Esophagus (tissue), 2 donors: ENCODE measurements around the gene MAN1C1. TPM values are rescaled to one million over a fixed set of nuclear protein-coding genes. Genes with fewer than 3 reads are reported as not detected.

Experiments
- H3K27ac ChIP-seq, 2 donors: one replicate each; pipeline ENCODE4 v1.5.1; 2013; ENCODE audit warnings: low read depth in 2 of 2, mild to moderate bottlenecking in 2 of 2, inconsistent platforms in 1 of 2, low read length in 1 of 2, moderate library complexity in 1 of 2
- H3K27me3 ChIP-seq, 2 donors: one replicate each; pipeline ENCODE4 v1.6.1; 2013; ENCODE audit warnings: low read length in 2 of 2, control low read depth in 1 of 2, mild to moderate bottlenecking in 1 of 2; ENCODE audit not compliant: insufficient read depth in 2 of 2, control insufficient read depth in 1 of 2
- H3K36me3 ChIP-seq, 2 donors: one replicate each; pipeline ENCODE4 v1.6.1; 2013; ENCODE audit warnings: low read length in 1 of 2; ENCODE audit not compliant: control insufficient read depth in 2 of 2, insufficient read depth in 2 of 2
- H3K4me1 ChIP-seq, 2 donors: one replicate each; pipeline ENCODE4 v1.6.1; 2013; ENCODE audit warnings: low read length in 1 of 2; ENCODE audit not compliant: control insufficient read depth in 2 of 2, insufficient read depth in 2 of 2
- H3K4me3 ChIP-seq, 2 donors: one replicate each; pipeline ENCODE4 v1.5.1; 2013; ENCODE audit warnings: low read length in 2 of 2, mild to moderate bottlenecking in 2 of 2, low read depth in 1 of 2, moderate library complexity in 1 of 2
- H3K9me3 ChIP-seq, 2 donors: one replicate each; pipeline ENCODE4 v1.6.1; 2013; ENCODE audit warnings: mild to moderate bottlenecking in 2 of 2, low read depth in 1 of 2, low read length in 1 of 2, moderate library complexity in 1 of 2; ENCODE audit not compliant: control insufficient read depth in 2 of 2, insufficient read depth in 1 of 2
- WGBS, 2 donors: extraction: QIAGEN DNeasy Blood & Tissue Kit; methylation state at CpG; one replicate each; pipeline ENCODE4 v1.1.7; 2013; 5-methylcytosine and 5-hydroxymethylcytosine counted together
- polyA plus RNA-seq, 2 donors: library from polyadenylated mRNA; stranded (reverse); fragments of 200-250 nt; gene quantifications; one replicate each; pipeline ENCODE4 v1.2.3, GENCODE V29; 2013
- donor health status: healthy with polysubstance abuse.
- donor health status: Bipolar disorder and iron deficiency.

MAN1C1 gene
- polyA plus RNA-seq, 2 donors: 2.4 to 3.7 TPM

DNA sequence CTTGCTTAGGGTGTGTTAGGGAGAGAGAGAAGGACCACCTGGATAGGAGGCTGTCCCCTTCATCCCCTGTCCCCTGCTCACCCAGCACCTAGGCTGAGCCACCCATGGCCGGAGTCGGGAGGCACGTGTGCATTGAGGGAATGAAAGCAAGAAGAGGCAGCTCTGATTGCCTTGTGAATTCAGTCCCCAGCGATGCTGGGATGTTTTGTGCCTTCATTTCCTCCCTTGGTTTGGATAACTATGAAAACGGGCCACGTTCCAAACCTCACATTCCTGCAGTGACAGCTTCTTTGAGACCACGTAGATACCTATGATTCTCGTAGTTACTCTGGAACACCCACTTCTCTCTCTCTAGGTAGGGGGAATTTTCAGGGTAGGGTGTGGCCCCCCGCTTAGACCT, 67.1 kb downstream of the MAN1C1 start:
- H3K36me3 ChIP-seq: peaks cover 0 to 2% of the 10 kb centered on the region in 2 donors
- H3K4me3 ChIP-seq: no peak overlapping the region
- no peaks in the 10 kb centered on the region for H3K4me1 ChIP-seq
- 56 to 66% methylated on average over 9 of the region's 9 CpGs for WGBS, 2 donors
- no peaks in the 10 kb centered on the region for H3K27me3 ChIP-seq
- H3K9me3 ChIP-seq: no peaks in the 10 kb centered on the region
- no peak overlapping the region for H3K27ac ChIP-seq

DNA sequence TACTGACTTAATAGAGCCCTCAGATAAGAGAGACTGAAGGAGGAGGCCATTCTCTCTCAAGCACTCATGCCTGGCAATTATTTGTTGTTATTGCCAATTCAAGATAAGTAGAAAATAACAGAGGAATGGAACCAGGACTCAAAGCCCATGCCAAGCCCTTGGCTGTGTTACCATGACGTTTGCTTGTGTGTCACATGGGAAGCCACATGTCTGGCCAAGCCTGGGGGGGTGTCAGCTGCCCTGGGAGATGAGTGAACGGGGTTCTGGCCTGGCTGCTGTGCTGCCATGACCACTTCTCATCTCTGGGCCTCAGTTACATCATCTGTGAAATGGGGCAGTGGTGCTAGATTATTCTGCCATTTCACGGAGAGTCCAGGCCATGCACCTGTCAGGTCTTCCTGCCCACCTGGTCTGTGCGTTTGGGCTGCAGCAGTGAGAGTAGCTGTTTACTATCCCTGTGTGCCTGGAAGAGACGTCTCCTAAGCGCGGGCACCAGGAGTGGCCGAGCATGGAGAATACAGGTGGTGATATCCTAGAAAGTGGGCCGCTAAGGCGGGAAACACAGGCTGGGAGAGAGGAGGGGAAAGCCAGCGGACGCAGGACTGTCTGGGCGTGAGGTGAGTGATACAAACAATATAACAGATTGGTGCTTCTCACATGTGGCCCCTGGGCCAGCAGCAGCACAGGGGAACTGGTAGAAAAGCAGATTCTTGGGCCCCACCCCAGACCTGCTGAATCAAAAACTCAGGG, 67.8 kb downstream of the MAN1C1 start:
- Histone ChIP-seq H3K4me1 (no peaks in the 10 kb centered on the region), H3K36me3 (peaks cover 0 to 2% of the 10 kb centered on the region in 2 donors), H3K4me3 (no peak overlapping the region), H3K27me3 (no peaks in the 10 kb centered on the region), H3K9me3 (no peaks in the 10 kb centered on the region), H3K27ac (no peak overlapping the region)
- 87 to 90% methylated on average over 13 of the region's 13 CpGs for WGBS, 2 donors

DNA sequence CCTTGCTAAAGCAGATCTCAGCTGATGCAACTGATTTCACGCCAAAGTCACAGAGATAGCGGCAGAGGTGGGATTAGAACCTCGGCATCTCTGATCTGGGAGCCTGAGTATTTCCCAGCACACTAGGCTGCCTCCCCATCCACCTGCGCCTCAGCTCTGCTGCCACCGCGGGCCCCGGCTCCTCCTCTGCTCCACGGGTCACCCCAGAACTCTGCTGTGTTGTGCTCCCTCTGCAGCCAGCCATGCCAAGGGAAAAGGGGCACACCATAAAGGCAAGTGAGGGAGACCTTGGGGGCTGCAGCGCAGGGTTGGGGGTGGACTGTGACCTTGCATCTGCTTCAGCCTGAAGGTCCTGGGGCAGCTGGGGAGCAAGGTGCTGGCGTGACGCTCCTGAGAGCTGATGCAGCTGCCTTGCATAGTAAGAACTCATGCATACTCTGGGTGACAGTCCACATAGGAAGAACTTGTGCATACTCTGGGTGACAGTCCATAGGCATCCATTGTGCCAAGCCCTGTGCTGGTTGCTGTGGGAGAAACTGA, 68.7 kb downstream of the MAN1C1 start:
- WGBS, 2 donors: 90 to 95% methylated on average over 11 of the region's 11 CpGs
- H3K4me3 ChIP-seq: no peak overlapping the region
- H3K27ac ChIP-seq: no peak overlapping the region
- no peaks in the 10 kb centered on the region for H3K27me3 ChIP-seq
- H3K4me1 ChIP-seq: no peaks in the 10 kb centered on the region
- H3K36me3 ChIP-seq: peaks cover 0 to 2% of the 10 kb centered on the region in 2 donors
- no peaks in the 10 kb centered on the region for H3K9me3 ChIP-seq

DNA sequence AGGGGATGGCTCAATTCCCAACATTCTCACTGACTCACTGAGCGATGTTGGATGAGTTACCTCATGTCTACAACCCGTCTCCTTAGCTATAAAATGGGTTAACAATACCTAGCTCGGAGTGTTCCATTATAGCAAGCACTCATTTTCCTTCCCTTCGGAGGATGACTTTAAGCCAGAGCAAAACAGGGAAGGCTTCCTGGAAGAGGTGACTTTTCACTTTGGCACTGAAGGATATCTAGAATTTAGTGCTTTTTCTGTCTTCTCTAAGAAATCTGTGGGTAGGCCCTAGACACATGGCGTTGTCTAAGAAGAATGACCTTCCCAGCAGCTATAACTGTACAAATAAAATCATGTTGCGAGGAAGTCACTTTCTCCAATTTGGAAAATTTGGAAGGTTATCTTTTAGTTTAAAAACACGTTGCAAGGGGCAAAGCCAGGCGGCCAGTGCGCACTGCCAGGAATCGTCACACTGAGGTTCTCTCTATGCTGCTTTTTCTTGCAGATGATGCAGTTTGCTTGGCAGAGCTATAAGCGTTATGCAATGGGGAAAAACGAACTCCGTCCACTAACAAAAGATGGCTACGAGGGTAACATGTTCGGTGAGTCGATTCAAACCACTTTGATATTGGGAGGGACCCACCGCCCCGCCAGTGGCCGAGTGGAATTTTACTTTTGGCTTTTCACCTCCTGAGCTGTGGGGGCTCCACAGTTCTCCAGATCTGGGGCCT, 69.5 kb downstream of the MAN1C1 start:
- no peak overlapping the region for H3K4me3 ChIP-seq
- H3K9me3 ChIP-seq: no peaks in the 10 kb centered on the region
- H3K4me1 ChIP-seq: no peaks in the 10 kb centered on the region
- 89 to 95% methylated on average over 19 of the region's 19 CpGs for WGBS, 2 donors
- H3K27ac ChIP-seq: no peak overlapping the region
- H3K27me3 ChIP-seq: no peaks in the 10 kb centered on the region
- H3K36me3 ChIP-seq: peaks cover 0 to 2% of the 10 kb centered on the region in 2 donors

DNA sequence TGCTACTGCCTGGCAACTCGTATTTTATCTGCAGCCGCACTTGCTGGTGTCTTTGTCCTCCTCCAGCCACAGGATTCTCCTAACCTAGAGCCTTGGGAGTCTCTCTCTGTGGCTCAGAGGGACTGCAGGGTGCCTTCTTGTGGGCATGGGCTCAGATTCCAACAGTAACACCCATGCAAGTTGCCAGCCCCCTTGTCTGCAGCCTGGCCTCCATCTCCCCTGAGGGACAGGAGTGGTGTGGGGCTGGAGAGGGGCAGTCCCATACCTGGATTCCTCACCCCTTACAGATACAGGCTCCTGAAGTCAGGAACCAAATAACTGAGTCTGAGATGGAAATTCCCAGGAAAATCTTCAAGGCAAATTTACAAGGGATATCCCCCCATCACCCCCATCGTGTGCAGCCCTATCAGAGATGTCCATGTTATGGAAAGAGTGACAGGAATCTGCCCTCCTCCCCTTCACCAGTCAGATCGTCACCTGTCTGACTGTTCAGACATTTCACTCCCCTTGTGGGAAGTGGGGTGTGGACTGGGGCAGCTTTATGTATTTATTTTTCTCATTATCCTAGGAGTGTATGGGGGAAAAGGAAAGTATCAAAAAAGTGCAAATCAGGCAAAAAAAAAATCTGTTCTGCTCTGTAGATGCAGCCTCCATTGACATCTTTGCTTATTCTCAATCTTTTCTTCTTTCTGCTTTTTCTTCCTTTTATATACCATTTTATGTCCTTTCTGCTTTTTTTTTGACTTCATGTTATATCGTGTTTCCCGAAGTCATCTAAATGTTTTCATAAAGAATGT, 70.8 kb downstream of the MAN1C1 start:
- H3K4me1 ChIP-seq: no peaks in the 10 kb centered on the region
- no peak overlapping the region for H3K27ac ChIP-seq
- 86 to 88% methylated on average over 6 of the region's 6 CpGs for WGBS, 2 donors
- no peaks in the 10 kb centered on the region for H3K27me3 ChIP-seq
- no peaks in the 10 kb centered on the region for H3K9me3 ChIP-seq
- no peak overlapping the region for H3K4me3 ChIP-seq
- H3K36me3 ChIP-seq: peaks cover 0 to 2% of the 10 kb centered on the region in 2 donors

DNA sequence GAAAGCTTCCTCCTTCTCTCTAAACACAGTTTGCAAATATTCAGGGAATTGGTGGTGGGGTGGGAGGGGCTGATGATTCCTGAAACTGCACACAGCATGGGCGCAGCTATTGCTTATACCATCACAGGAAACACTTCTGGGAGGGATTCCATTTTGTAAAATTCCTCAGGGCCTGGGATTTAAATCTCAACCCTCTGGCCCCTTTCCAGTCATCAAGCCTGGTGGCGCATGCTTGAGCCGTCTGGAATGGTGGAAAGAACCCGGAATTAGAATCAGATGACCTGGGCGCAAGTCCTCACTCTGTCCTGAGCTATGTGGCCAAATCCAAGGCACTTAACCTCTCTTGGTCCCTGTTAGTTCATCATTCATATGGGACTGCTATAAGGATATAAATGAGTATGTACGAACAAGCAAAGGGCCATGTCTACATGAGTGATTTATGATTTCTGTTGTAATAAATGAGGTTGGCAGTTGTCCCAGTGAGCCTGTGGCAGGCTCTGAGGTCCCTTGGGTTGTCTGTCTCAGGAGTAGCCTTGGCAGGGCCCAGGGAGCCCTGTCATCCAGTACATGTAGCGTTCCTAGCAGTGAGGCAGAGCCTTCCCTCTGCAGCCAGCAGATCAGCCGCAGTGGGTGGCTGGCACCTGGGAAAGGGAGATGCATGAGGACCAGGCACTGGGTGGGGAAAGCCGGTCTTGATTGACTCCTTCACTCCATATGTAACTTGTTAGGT, 72.0 kb downstream of the MAN1C1 start:
- Histone ChIP-seq H3K9me3 (no peaks in the 10 kb centered on the region), H3K4me1 (no peaks in the 10 kb centered on the region), H3K27me3 (no peaks in the 10 kb centered on the region), H3K27ac (peak overlapping the region; percentile 18 to 46), H3K4me3 (no peak overlapping the region), H3K36me3 (peaks cover 0 to 2% of the 10 kb centered on the region in 2 donors)
- 50 to 57% methylated on average over 9 of the region's 9 CpGs for WGBS, 2 donors

DNA sequence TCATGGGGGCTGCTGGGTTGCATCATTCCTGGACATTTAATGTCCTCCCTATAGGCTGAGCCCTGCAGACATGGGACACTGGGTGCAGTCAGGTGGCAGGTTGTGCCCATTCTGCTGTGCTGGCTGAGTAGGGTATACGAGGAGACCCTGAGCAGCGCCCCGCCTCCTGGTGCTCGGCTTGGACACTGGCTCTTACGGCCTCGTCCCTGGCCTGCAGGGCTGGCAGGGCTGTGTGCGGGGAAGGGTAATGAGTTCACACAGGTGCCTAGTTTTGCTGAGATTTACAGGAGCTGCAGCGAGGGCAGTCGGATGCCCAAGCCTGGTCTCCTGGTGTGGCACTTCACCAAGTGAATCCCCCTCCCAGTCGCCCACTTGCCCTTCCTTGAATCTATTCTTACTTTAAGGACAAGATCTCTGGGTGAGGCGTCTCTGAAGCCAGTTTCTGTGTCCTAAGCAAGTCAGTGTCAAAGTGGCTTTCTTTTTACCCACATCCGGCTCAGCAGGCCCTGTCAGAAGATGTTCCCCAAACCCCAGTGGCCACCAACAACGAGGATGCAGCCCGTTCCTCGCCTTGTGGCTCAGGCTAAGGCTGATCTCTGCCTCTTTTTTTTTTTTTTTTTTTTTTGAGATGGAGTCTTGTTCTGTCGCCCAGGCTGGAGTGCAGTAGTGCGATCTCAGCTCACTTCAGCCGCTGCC, 73.2 kb downstream of the MAN1C1 start:
- peaks cover 0 to 2% of the 10 kb centered on the region in 2 donors for H3K36me3 ChIP-seq
- no peak overlapping the region for H3K27ac ChIP-seq
- no peaks in the 10 kb centered on the region for H3K9me3 ChIP-seq
- no peak overlapping the region for H3K4me3 ChIP-seq
- 89 to 94% methylated on average over 18 of the region's 18 CpGs for WGBS, 2 donors
- H3K4me1 ChIP-seq: no peaks in the 10 kb centered on the region
- H3K27me3 ChIP-seq: no peaks in the 10 kb centered on the region

DNA sequence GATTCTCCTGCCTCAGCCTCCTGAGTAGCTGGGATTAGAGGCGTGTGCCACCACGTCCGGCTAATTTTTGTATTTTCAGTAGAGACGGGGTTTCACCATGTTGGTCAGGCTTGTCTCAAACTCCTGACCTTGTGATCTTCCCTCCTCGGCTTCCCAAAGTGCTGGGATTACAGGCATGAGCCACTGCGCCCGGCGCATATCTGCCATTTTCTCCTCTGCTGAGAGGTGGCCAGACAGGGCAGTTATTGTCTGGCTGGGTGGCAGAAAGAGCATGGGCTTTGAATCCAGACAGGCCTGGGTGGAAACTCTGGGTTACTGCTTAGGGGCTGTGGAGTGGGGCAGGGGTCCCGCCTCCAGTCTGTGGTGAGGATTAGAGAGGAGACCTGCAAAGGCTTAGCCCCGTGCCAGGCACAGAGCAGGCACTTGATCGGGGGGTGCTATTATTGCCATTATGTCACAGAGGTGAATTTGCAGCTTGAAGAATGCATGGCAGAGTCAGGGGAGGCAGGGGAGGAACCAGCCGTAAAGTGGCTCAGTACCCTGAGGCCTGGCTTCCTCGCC, 73.9 kb downstream of the MAN1C1 start:
- peaks cover 0 to under 1% of the 10 kb centered on the region in 2 donors for H3K36me3 ChIP-seq
- 93% methylated on average over 13 of the region's 13 CpGs for WGBS, 2 donors
- no peak overlapping the region for H3K4me3 ChIP-seq
- peak overlapping the region in 1 of 2 donors; percentile 10 for H3K27ac ChIP-seq
- H3K9me3 ChIP-seq: no peaks in the 10 kb centered on the region
- peaks cover 2 to 4% of the 10 kb centered on the region in 2 donors for H3K4me1 ChIP-seq
- H3K27me3 ChIP-seq: no peaks in the 10 kb centered on the region
